GM11168 (cell line): Measurements from ENCODE around the gene FES.
"Not testable (repeated sequence)": the region's sequence is repeated elsewhere in the genome, so short reads cannot be mapped to it uniquely, and the experiment has no call there.

Experiments used
- in situ Hi-C: fragments of 300-500 bp; cut with MboI; formaldehyde crosslinking; loops from one replicate; pipeline ENCODE4 v1.12.0; 2022; ENCODE audit warnings: low sequenced_read_pairs; ENCODE audit not compliant: unreplicated experiment

Gene FES

GRCh38 chr15:90918835-90919234, 34.5 kb downstream of the FES start:
- in situ Hi-C loops = no loop called here

- in situ Hi-C loops = no loop called here
Measured at GRCh38 chr15:90921887-90922286, 37.6 kb downstream of the FES start.

GRCh38 chr15:90922712-90923322, 38.5 kb downstream of the FES start:
- in situ Hi-C loops = not testable (repeated sequence)

GRCh38 chr15:90924375-90924774, 40.1 kb downstream of the FES start:
- in situ Hi-C loops = no loop called here

- in situ Hi-C loops = not testable (repeated sequence)
Measured at GRCh38 chr15:90926766-90927165, 42.5 kb downstream of the FES start.

- in situ Hi-C loops = not testable (repeated sequence)
Measured at GRCh38 chr15:90928106-90928505, 43.8 kb downstream of the FES start.

GRCh38 chr15:90929246-90930019, 45.1 kb downstream of the FES start:
- in situ Hi-C loops = no loop called here

GRCh38 chr15:90930861-90931574, 46.7 kb downstream of the FES start:
- in situ Hi-C loops = no loop called here

GRCh38 chr15:90931575-90931827, 47.2 kb downstream of the FES start:
- in situ Hi-C loops = no loop called here

GRCh38 chr15:90931828-90932659, 47.7 kb downstream of the FES start, which contains the start of gene HDDC3:
Gene HDDC3 (minus strand): TSS chr15:90932549. CDS start chr15:90932540, 9 bp downstream.
- in situ Hi-C loops = no loop called here

GRCh38 chr15:90932660-90932991, 48.3 kb downstream of the FES start:
- in situ Hi-C loops = no loop called here

GRCh38 chr15:90933301-90933700, 49.0 kb downstream of the FES start:
- in situ Hi-C loops = no loop called here

- in situ Hi-C loops = no loop called here
Measured at GRCh38 chr15:90934256-90934948, 50.1 kb downstream of the FES start.

GRCh38 chr15:90934949-90935751, 50.8 kb downstream of the FES start, which contains the start of gene UNC45A:
Gene UNC45A (plus strand): TSS chr15:90935285. CDS start chr15:90935325, 40 bp downstream.
- in situ Hi-C loops = no loop called here

- in situ Hi-C loops = no loop called here
Measured at GRCh38 chr15:90936823-90937222, 52.5 kb downstream of the FES start.

GRCh38 chr15:90938261-90938660, 54.0 kb downstream of the FES start:
- in situ Hi-C loops = no loop called here

- in situ Hi-C loops = no loop called here
Measured at GRCh38 chr15:90939756-90940155, 55.5 kb downstream of the FES start.

- in situ Hi-C loops = no loop called here
Measured at GRCh38 chr15:90941038-90941437, 56.7 kb downstream of the FES start.
